Neural cell (in vitro differentiated cells): ENCODE results near the gene GPR27. TPM values are rescaled to one million over a fixed set of nuclear protein-coding genes. Genes with fewer than 3 reads are reported as not detected.

ENCODE experiments used
- H2AFZ ChIP-seq: fragments of 200-600, 300-800 bp; sonication (generic), shearing (Covaris generic); 2 replicates; pipeline ENCODE4 v1.6.0; 2014; ENCODE audit warnings: low read depth, mild to moderate bottlenecking, antibody characterized with exemption, low read length, moderate library complexity
- H3F3A ChIP-seq: fragments of 200-600 bp; shearing (Covaris generic); 2 replicates; pipeline ENCODE4 v1.6.1; 2016; ENCODE audit warnings: mild to moderate bottlenecking, moderate library complexity, mixed read lengths, antibody characterized with exemption, low read length; ENCODE audit not compliant: insufficient read depth, poor library complexity, severe bottlenecking
- H3K27ac ChIP-seq: fragments of 200-600, 300-800 bp; sonication (generic), shearing (Covaris generic); 2 replicates; pipeline ENCODE4 v1.5.1; 2014; ENCODE audit warnings: mild to moderate bottlenecking, low read length, moderate library complexity
- H3K27me3 ChIP-seq: fragments of 300-800, 200-600 bp; sonication (generic), shearing (Covaris generic); 2 replicates; pipeline ENCODE4 v1.6.0; 2014; ENCODE audit warnings: mild to moderate bottlenecking, low read depth, low read length, moderate library complexity; ENCODE audit not compliant: insufficient read depth
- H3K36me3 ChIP-seq: fragments of 300-800, 200-600 bp; sonication (generic), shearing (Covaris generic); 2 replicates; pipeline ENCODE4 v1.5.1; 2014; ENCODE audit warnings: mild to moderate bottlenecking, antibody characterized with exemption, low read length, moderate library complexity; ENCODE audit not compliant: insufficient read depth
- H3K4me2 ChIP-seq: fragments of 300-800, 200-600 bp; sonication (generic), shearing (Covaris generic); 2 replicates; pipeline ENCODE4 v1.6.0; 2014; ENCODE audit warnings: mild to moderate bottlenecking, low read length
- H3K4me3 ChIP-seq: fragments of 300-800, 200-600 bp; sonication (generic), shearing (Covaris generic); 2 replicates; pipeline ENCODE4 v1.5.1; 2014; ENCODE audit warnings: mild to moderate bottlenecking, low read length, moderate library complexity
- H3K79me2 ChIP-seq: fragments of 200-600 bp; shearing (Covaris generic); replicated peaks from 2 replicates; pipeline ENCODE4 v1.6.0; 2014; ENCODE audit warnings: mild to moderate bottlenecking, low read length, moderate library complexity; ENCODE audit not compliant: insufficient read depth
- H3K9ac ChIP-seq: fragments of 300-800, 200-600 bp; sonication (generic), shearing (Covaris generic); 2 replicates; pipeline ENCODE4 v1.6.1; 2016; ENCODE audit warnings: mild to moderate bottlenecking, low read length, mixed read lengths
- H3K9me2 ChIP-seq: fragments of 200-600 bp; shearing (Covaris generic); 2 replicates; pipeline ENCODE4 v1.6.1; 2016; ENCODE audit warnings: mild to moderate bottlenecking, low read length, mixed read lengths; ENCODE audit not compliant: insufficient read depth
- H3K9me3 ChIP-seq: fragments of 200-600, 300-800 bp; sonication (generic), shearing (Covaris generic); 2 replicates; pipeline ENCODE4 v1.6.1; 2016; ENCODE audit warnings: mild to moderate bottlenecking, mixed run types, low read length, moderate library complexity, mixed read lengths
- H4K20me1 ChIP-seq: fragments of 200-600 bp; shearing (Covaris generic); 2 replicates; pipeline ENCODE4 v1.6.1; 2016; ENCODE audit warnings: mild to moderate bottlenecking, mixed run types; ENCODE audit not compliant: insufficient read depth
- EP300 ChIP-seq: fragments of 450-650 bp; conservative IDR thresholded peaks from 2 replicates; pipeline ENCODE4 v1.6.1; 2014; ENCODE audit warnings: antibody characterized with exemption, mild to moderate bottlenecking, moderate library complexity; ENCODE audit not compliant: poor library complexity, severe bottlenecking
- EZH2 ChIP-seq: fragments of 200-600, 300-800 bp; shearing (Covaris generic), sonication (generic); IDR thresholded peaks from 2 replicates; pipeline ENCODE4 v1.6.1; 2014; ENCODE audit warnings: antibody characterized with exemption, low read length, borderline replicate concordance, mild to moderate bottlenecking; ENCODE audit not compliant: insufficient read depth, poor library complexity, severe bottlenecking
- MXI1 ChIP-seq: fragments of 450-650 bp; conservative IDR thresholded peaks from 2 replicates; pipeline ENCODE4 v1.6.1; 2014; ENCODE audit warnings: antibody characterized with exemption, mild to moderate bottlenecking; ENCODE audit not compliant: poor library complexity, severe bottlenecking
- POLR2AphosphoS5 ChIP-seq: IDR thresholded peaks from 2 replicates; pipeline ENCODE4 v1.6.1; 2012
- RAD21 ChIP-seq: fragments of 450-650 bp; conservative IDR thresholded peaks from 2 replicates; pipeline ENCODE4 v1.6.1; 2014; ENCODE audit warnings: antibody characterized with exemption, mild to moderate bottlenecking, moderate library complexity
- SMC3 ChIP-seq: fragments of 450-650 bp; conservative IDR thresholded peaks from 2 replicates; pipeline ENCODE4 v1.6.1; 2014; ENCODE audit warnings: antibody characterized with exemption, mild to moderate bottlenecking, moderate library complexity; ENCODE audit not compliant: poor library complexity
- TAF1 ChIP-seq: IDR thresholded peaks from 2 replicates; pipeline ENCODE4 v1.6.1; 2012; ENCODE audit warnings: low read depth
- polyA plus RNA-seq: library from polyadenylated mRNA; depleted of rRNA; stranded (reverse); fragments of >200 nt; gene quantifications from 2 replicates; pipeline ENCODE4 v1.2.3, GENCODE V29; 2014
- TF ChIP-seq, protein P1 (sequence below): IDR thresholded peaks from 2 replicates; pipeline ENCODE4 v1.6.1; 2012; ENCODE audit warnings: borderline replicate concordance

GPR27 gene
- polyA plus RNA-seq, 1 donor from 2014 or later, result 69.4 TPM

DNA sequence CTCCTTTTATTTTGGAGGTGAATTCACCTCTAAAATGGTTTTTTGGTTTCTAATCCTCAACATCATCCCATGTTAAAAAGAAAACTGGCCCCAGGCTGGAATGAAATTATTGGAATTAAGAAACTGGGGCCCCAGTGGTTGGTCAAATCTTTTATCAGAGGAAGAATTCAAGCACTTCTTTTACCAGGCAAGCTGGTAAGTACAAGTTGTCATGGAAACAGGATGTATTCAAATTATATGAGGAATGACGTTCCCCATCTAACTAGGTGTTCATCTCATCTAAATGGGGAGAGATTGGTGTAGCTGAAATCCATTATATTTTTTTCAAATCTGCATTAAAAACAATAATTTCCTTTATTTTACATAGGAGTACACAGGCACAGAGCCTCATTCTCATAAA is 18.8 kb upstream of the GPR27 start:
- TF ChIP-seq TAF1 (no peak), EZH2 (no peak), EP300 (no peak), RAD21 (no peak), POLR2AphosphoS5 (no peak)
- TF ChIP-seq, protein P1, sequence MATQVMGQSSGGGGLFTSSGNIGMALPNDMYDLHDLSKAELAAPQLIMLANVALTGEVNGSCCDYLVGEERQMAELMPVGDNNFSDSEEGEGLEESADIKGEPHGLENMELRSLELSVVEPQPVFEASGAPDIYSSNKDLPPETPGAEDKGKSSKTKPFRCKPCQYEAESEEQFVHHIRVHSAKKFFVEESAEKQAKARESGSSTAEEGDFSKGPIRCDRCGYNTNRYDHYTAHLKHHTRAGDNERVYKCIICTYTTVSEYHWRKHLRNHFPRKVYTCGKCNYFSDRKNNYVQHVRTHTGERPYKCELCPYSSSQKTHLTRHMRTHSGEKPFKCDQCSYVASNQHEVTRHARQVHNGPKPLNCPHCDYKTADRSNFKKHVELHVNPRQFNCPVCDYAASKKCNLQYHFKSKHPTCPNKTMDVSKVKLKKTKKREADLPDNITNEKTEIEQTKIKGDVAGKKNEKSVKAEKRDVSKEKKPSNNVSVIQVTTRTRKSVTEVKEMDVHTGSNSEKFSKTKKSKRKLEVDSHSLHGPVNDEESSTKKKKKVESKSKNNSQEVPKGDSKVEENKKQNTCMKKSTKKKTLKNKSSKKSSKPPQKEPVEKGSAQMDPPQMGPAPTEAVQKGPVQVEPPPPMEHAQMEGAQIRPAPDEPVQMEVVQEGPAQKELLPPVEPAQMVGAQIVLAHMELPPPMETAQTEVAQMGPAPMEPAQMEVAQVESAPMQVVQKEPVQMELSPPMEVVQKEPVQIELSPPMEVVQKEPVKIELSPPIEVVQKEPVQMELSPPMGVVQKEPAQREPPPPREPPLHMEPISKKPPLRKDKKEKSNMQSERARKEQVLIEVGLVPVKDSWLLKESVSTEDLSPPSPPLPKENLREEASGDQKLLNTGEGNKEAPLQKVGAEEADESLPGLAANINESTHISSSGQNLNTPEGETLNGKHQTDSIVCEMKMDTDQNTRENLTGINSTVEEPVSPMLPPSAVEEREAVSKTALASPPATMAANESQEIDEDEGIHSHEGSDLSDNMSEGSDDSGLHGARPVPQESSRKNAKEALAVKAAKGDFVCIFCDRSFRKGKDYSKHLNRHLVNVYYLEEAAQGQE, result no peak
- no peaks in the 10 kb centered on the region for H4K20me1 ChIP-seq
- H3K4me3 ChIP-seq, result no peak overlapping the region
- H3F3A ChIP-seq, result no peaks in the 10 kb centered on the region
- H3K27ac ChIP-seq, result peak overlapping the region; percentile 38
- no peaks in the 10 kb centered on the region for H3K36me3 ChIP-seq
- no peaks in the 10 kb centered on the region for H3K27me3 ChIP-seq
- peaks cover 4% of the 10 kb centered on the region for H3K9me3 ChIP-seq
- no peaks in the 10 kb centered on the region for H3K9me2 ChIP-seq
- H3K4me2 ChIP-seq, result peak overlapping the region; percentile 2
- H3K9ac ChIP-seq, result no peak overlapping the region
- H2AFZ ChIP-seq, result no peak overlapping the region
- H3K79me2 ChIP-seq, result no peaks in the 10 kb centered on the region

DNA sequence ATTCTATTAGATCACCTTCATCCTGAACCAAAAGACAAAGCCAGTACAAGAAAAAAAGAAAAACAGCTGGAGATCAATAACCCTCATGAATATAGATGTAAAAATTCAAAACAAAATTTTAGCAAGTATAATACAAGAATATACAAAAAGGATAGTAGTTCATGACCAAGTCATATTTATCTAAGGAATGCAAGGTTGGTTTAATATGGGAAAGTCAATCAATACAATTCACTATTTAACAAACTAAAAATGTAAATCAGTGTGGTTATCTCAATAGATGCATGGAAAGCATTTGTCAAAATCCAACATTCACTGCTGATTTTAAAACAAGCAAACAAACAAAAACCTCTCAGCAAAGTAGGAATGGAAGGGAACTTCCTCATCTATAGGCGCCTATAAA is 11.0 kb upstream of the GPR27 start:
- H3K9me2 ChIP-seq, result no peaks in the 10 kb centered on the region
- no peak overlapping the region for H3K27ac ChIP-seq
- no peak overlapping the region for H3K4me2 ChIP-seq
- TF ChIP-seq TAF1 (no peak), EZH2 (no peak), SMC3 (no peak), RAD21 (no peak), MXI1 (no peak), EP300 (no peak), POLR2AphosphoS5 (no peak)
- TF ChIP-seq, protein P1, result no peak
- H3K79me2 ChIP-seq, result no peaks in the 10 kb centered on the region
- no peaks in the 10 kb centered on the region for H3K9me3 ChIP-seq
- H3K36me3 ChIP-seq, result no peaks in the 10 kb centered on the region
- no peak overlapping the region for H2AFZ ChIP-seq
- no peaks in the 10 kb centered on the region for H4K20me1 ChIP-seq
- H3F3A ChIP-seq, result no peaks in the 10 kb centered on the region
- no peak overlapping the region for H3K4me3 ChIP-seq
- no peak overlapping the region for H3K9ac ChIP-seq
- no peaks in the 10 kb centered on the region for H3K27me3 ChIP-seq
